Measurements from ENCODE around the gene SLC5A12.

Gene SLC5A12

GRCh38 chr11:26719289-26719973 is 2.4 kb downstream of the SLC5A12 start:
- no peak for DNase-seq

- no peak for DNase-seq
Observed at GRCh38 chr11:26717771-26718170, 4.1 kb downstream of the SLC5A12 start.

- DNase-seq, result no peak
Observed at GRCh38 chr11:26715133-26715532, 6.7 kb downstream of the SLC5A12 start.

- no peak for DNase-seq
Observed at GRCh38 chr11:26712497-26712896, 9.4 kb downstream of the SLC5A12 start.

- DNase-seq, result no peak
Observed at GRCh38 chr11:26710489-26710888, 11.4 kb downstream of the SLC5A12 start.

GRCh38 chr11:26708736-26709456 is 13.0 kb downstream of the SLC5A12 start:
- DNase-seq, result no peak

- DNase-seq, result no peak
Observed at GRCh38 chr11:26706181-26706580, 15.7 kb downstream of the SLC5A12 start.

- DNase-seq, result no peak
Observed at GRCh38 chr11:26704249-26704648, 17.6 kb downstream of the SLC5A12 start.

GRCh38 chr11:26703411-26704191 is 18.3 kb downstream of the SLC5A12 start:
- no peak for DNase-seq

GRCh38 chr11:26702406-26702805 is 19.5 kb downstream of the SLC5A12 start:
- no peak for DNase-seq

GRCh38 chr11:26700574-26701235 is 21.2 kb downstream of the SLC5A12 start:
- no peak for DNase-seq

- no peak for DNase-seq
Observed at GRCh38 chr11:26698224-26698623, 23.6 kb downstream of the SLC5A12 start.

- DNase-seq, result no peak
Observed at GRCh38 chr11:26696330-26696729, 25.5 kb downstream of the SLC5A12 start.

GRCh38 chr11:26688701-26689100 is 33.2 kb downstream of the SLC5A12 start:
- no peak for DNase-seq

- no peak for DNase-seq
Observed at GRCh38 chr11:26687351-26687750, 34.5 kb downstream of the SLC5A12 start.

- DNase-seq, result no peak
Observed at GRCh38 chr11:26677566-26677965, 44.3 kb downstream of the SLC5A12 start.

- no peak for DNase-seq
Observed at GRCh38 chr11:26676641-26677040, 45.2 kb downstream of the SLC5A12 start.

- DNase-seq, result no peak
Observed at GRCh38 chr11:26675233-26675928, 46.5 kb downstream of the SLC5A12 start.

- no peak for DNase-seq
Observed at GRCh38 chr11:26665946-26666345, 55.9 kb downstream of the SLC5A12 start.

GRCh38 chr11:26665036-26665435 is 56.8 kb downstream of the SLC5A12 start:
- DNase-seq, result no peak

- DNase-seq, result no peak
Observed at GRCh38 chr11:26662916-26663315, 58.9 kb downstream of the SLC5A12 start.

GRCh38 chr11:26655287-26655686 is 66.6 kb downstream of the SLC5A12 start:
- DNase-seq, result no peak

- DNase-seq, result no peak
Observed at GRCh38 chr11:26651916-26652315, 69.9 kb downstream of the SLC5A12 start.

Data from NCI-H2171 treated with DMSO at 0.1 percent for 48 hours (cell line).